Placental pericyte (primary cell): Measurements from ENCODE around the gene SPPL2B. TPM values are rescaled to one million over a fixed set of nuclear protein-coding genes. Genes with fewer than 3 reads are reported as not detected.

Experiments
- total RNA-seq: library from RNA; depleted of rRNA; stranded (reverse); fragments of >200 nt; gene quantifications from 2 replicates; pipeline ENCODE4 v1.2.3, GENCODE V29; 2012

The SPPL2B gene
- total RNA-seq, result 39.9 and 40.9 TPM in 2 replicates

DNA sequence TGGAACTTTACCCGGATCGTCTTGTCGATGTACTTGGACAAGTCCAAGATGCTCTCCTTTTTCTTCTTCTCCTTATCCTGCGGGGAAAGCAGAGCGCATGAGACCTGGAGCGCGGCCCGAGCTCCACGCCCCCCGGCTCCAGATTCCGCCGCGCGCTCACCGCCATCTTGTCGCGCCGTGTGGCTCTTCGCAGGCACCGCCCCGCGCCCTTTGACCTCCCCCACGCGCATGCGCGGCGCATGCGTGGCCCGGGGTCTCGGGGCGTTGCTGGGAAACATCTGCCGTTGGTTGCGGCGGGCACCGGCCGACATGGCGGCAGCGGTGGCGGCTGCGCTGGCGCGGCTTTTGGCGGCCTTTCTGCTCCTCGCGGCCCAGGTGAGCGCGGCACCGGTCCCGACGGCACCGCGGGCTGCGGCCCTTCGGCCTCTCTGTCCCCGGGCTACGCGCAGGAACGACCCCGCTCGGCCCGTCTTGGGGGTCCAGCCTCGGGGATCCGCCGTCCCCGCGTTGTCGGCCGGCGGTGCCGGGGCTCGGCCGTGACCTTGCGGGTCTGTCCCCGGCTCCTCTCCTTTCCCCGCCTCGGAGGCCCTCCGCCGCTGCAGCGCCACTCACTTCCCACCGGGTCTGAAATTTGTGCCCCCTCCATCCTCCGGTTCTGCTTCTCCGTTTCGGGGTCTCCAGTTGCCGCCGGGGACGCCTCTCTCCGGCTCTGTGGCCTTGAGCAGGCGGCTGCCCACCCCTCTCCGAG is at the start of gene SPPL2B, which contains the start of gene LSM7:
TSS of gene SPPL2B (plus strand) at position 284 of the 748 bp plus-strand sequence. CDS start at position 310, 26 bp downstream.
TSS of gene LSM7 (minus strand) at position 186 of the 748 bp plus-strand sequence. CDS start at position 166, 20 bp downstream.

DNA sequence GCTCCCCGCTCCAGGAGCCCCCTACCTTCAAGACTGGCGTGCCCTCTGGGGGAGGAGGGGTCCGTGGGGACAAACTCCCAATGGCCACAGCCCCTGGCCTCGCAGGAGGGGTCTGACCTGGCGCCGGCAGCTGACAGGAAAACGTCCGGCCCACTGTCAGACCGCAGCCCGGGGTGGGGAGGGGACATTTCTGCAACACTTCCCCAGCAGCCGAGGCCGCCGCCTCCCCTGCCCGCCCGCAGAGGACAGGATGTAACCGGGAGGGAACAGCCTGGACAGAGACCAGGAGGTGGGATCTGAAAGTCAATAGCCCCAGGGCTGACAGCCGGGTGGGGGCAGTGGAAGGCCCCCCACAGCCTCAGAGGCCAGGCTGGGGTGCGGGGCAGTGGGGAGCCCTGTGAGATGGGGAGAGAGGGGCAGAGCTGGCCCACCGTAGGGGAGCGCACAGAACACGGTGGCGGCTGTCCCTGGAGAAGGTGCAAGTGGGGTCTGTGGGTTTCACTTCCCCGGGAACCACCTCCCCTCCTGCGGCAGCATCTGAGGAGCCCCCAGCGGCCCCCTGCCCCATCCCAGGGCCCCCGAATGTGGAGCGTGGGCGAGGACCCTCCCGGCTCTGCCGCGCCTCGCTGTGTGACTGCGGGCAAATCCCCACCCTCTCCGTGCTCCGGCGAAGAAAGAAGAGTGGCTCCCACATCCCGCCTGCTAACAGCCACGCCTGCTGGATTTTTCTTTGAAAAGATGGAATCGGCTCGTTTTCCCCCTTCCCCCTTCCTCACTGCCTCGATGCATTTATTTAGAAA is 46.2 kb upstream of the SPPL2B start, which contains the start of gene PEAK3:
TSS of gene PEAK3 (minus strand) at position 114 of the 800 bp plus-strand sequence. CDS start 1,244 bp downstream, outside the sequence.

DNA sequence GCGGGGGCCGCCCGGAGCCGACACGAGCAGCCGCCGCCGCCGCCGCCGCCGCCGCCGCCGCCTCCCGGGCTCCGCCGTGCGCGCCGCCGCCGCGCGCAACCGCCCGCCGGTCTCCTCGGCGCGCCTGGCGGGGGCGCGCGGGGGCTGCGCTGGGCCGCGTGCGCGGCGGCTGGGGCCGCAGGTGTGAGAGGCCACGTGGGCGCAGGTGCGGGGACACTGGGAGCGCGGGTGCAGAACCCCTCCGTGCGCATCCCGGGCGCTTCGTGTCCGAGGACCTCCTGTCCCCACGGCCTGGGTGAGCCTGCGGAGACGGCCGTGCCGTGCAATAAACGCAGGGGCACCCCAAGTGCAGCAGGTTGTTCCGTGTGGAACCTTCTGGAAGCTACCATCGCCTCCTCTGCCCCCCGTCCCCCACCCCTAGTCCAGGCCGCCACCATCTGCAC is 20.3 kb upstream of the SPPL2B start, which contains the start of gene LINGO3:
TSS of gene LINGO3 (minus strand) at position 41 of the 443 bp plus-strand sequence. CDS start 16,378 bp downstream, outside the sequence.

DNA sequence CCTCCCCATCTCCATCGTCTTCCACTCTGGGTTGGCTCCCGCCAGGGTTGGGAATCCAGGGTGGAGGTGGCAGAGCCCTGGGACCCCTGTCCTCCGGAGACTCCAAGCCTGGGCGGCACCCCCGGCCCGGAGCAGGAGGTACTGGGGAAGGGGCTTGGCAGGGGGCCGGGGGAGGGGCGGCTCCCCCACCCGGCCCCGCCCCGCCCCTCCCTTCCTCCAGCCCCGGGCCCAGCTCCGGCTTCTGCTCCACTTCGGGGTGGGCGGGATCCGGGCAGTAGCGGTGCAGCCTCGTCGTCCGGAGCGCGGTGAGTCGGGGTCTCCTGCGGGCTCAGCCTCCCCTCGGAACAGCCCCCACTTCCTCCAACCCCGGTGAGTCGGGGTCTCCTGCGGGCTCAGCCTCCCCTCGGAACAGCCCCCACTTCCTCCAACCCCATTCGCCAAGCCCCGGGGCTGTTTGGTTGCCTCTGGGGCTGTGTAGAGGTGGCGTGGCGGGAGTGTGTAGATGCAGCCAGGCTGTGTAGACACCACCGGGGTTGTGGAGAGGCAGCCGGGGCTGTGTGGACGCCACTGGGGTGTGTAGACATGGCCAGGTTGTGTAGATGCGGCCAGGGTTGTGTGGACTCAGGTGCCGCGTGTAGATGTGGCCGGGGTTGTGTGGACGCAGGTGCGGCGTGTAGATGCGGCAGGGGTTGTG is 31.7 kb downstream of the SPPL2B start, which contains the start of gene TMPRSS9:
TSS of gene TMPRSS9 (plus strand) at position 274 of the 694 bp plus-strand sequence. CDS start 29,521 bp downstream, outside the sequence.

Other genes with a start within 250 kb of the SPPL2B start
- 23.9 and 60.0 TPM in 2 replicates for gene MOB3A, start 232.4 kb upstream of the SPPL2B start, total RNA-seq
- gene IZUMO4, start 231.8 kb upstream of the SPPL2B start, total RNA-seq, result 1.0 and 1.8 TPM in 2 replicates
- gene AP3D1, start 177.1 kb upstream of the SPPL2B start, total RNA-seq, result 193 and 322 TPM in 2 replicates
- gene DOT1L, start 164.8 kb upstream of the SPPL2B start, total RNA-seq, result 7.7 and 17.0 TPM in 2 replicates
- 40.9 and 50.4 TPM in 2 replicates for gene PLEKHJ1, start 92.4 kb upstream of the SPPL2B start, total RNA-seq
- gene SF3A2, start 91.9 kb upstream of the SPPL2B start, total RNA-seq, result 29.9 and 41.4 TPM in 2 replicates
- gene AMH, start 79.4 kb upstream of the SPPL2B start, total RNA-seq, result 0.29 and 1.1 TPM in 2 replicates
- gene JSRP1, start 72.3 kb upstream of the SPPL2B start, total RNA-seq, result 0.44 TPM in 1 of 2 replicates, not detected in the other
- not detected in 2 replicates for gene PEAK3, start 46.5 kb upstream of the SPPL2B start, total RNA-seq
- gene LINGO3, start 20.5 kb upstream of the SPPL2B start, total RNA-seq, result under 0.01 TPM in 1 of 2 replicates, not detected in the other
- 70.0 and 79.5 TPM in 2 replicates for gene LSM7, start 98 bp upstream of the SPPL2B start, total RNA-seq
- not detected in 2 replicates for gene TMPRSS9, start 31.6 kb downstream of the SPPL2B start, total RNA-seq
- 44.7 and 46.2 TPM in 2 replicates for gene TIMM13, start 98.9 kb downstream of the SPPL2B start, total RNA-seq
- gene LMNB2, start 128.3 kb downstream of the SPPL2B start, total RNA-seq, result 30.2 and 160 TPM in 2 replicates
- 18.8 and 24.3 TPM in 2 replicates for gene GADD45B, start 147.4 kb downstream of the SPPL2B start, total RNA-seq